Activated CD4-positive, alpha-beta T cell treated with anti-CD3 and anti-CD28 coated beads, Interleukin-2, amount 50 U/mL, for 16 hours (primary cell): ENCODE results near the gene RABGEF1.
"Not testable (repeated sequence)": the region's sequence is repeated elsewhere in the genome, so short reads cannot be mapped to it uniquely, and the experiment has no call there.

ENCODE experiments used
- DNase-seq: peaks from one replicate; pipeline ENCODE4 v3.0.0-alpha.2; 2020

Gene RABGEF1

GRCh38 chr7:66816658-66817057, 76.1 kb downstream of the RABGEF1 start:
- not testable (repeated sequence) for DNase-seq

- DNase-seq = not testable (repeated sequence)
Measured at GRCh38 chr7:66817208-66817795, 76.8 kb downstream of the RABGEF1 start.

- DNase-seq = not testable (repeated sequence)
Measured at GRCh38 chr7:66817956-66818355, 77.4 kb downstream of the RABGEF1 start.

GRCh38 chr7:66824041-66824440, 83.5 kb downstream of the RABGEF1 start:
- no peak for DNase-seq

GRCh38 chr7:66825538-66825937, 85.0 kb downstream of the RABGEF1 start:
- peak; percentile 53 for DNase-seq

- DNase-seq = no peak
Measured at GRCh38 chr7:66826649-66827048, 86.1 kb downstream of the RABGEF1 start.

- not testable (repeated sequence) for DNase-seq
Measured at GRCh38 chr7:66830976-66831375, 90.4 kb downstream of the RABGEF1 start.

- DNase-seq = no peak
Measured at GRCh38 chr7:66832531-66833351, 92.2 kb downstream of the RABGEF1 start.

- peak; percentile 63 for DNase-seq
Measured at GRCh38 chr7:66837007-66837406, 96.5 kb downstream of the RABGEF1 start.

GRCh38 chr7:66837661-66838060, 97.1 kb downstream of the RABGEF1 start:
- DNase-seq = no peak

- no peak for DNase-seq
Measured at GRCh38 chr7:66839814-66840213, 99.3 kb downstream of the RABGEF1 start.

- no peak for DNase-seq
Measured at GRCh38 chr7:66840316-66840715, 99.8 kb downstream of the RABGEF1 start.

- DNase-seq = no peak
Measured at GRCh38 chr7:66841898-66842297, 101.4 kb downstream of the RABGEF1 start.

- DNase-seq = not testable (repeated sequence)
Measured at GRCh38 chr7:66843492-66843891, 103.0 kb downstream of the RABGEF1 start.

GRCh38 chr7:66844552-66845378, 104.2 kb downstream of the RABGEF1 start:
- DNase-seq = peak; percentile 99

GRCh38 chr7:66845379-66846095, 105.0 kb downstream of the RABGEF1 start:
- no peak for DNase-seq

GRCh38 chr7:66846096-66846445, 105.5 kb downstream of the RABGEF1 start:
- not testable (repeated sequence) for DNase-seq

GRCh38 chr7:66847523-66847855, 107.0 kb downstream of the RABGEF1 start:
- not testable (repeated sequence) for DNase-seq

GRCh38 chr7:66847879-66848790, 107.6 kb downstream of the RABGEF1 start:
- no peak for DNase-seq

GRCh38 chr7:66859339-66859738, 118.8 kb downstream of the RABGEF1 start:
- no peak for DNase-seq

- peak; percentile 71 for DNase-seq
Measured at GRCh38 chr7:66859794-66860645, 119.5 kb downstream of the RABGEF1 start.
